KMS-11 (cell line): ENCODE data around the gene CD58.

Source experiments
- H2AFZ ChIP-seq: fragments of 200-600 bp; sonication (generic); 2 replicates; pipeline ENCODE4 v1.6.1; 2016; ENCODE audit warnings: antibody characterized with exemption, mixed run types, low read depth
- H3K27ac ChIP-seq: fragments of 200-600 bp; sonication (generic); 2 replicates; pipeline ENCODE4 v1.6.1; 2016; ENCODE audit warnings: mild to moderate bottlenecking, mixed run types
- H3K27me3 ChIP-seq: fragments of 200-600 bp; sonication (generic); 2 replicates; pipeline ENCODE4 v1.6.1; 2017; ENCODE audit warnings: mild to moderate bottlenecking, low read depth, mixed run types, moderate library complexity; ENCODE audit not compliant: insufficient read depth
- H3K36me3 ChIP-seq: fragments of 200-600 bp; sonication (generic); 2 replicates; pipeline ENCODE4 v1.6.1; 2017; ENCODE audit warnings: mild to moderate bottlenecking, mixed run types; ENCODE audit not compliant: insufficient read depth
- H3K4me1 ChIP-seq: fragments of 200-600 bp; sonication (generic); 2 replicates; pipeline ENCODE4 v1.6.1; 2016; ENCODE audit warnings: mild to moderate bottlenecking, low read depth, mixed run types; ENCODE audit not compliant: poor library complexity, severe bottlenecking
- H3K4me2 ChIP-seq: fragments of 200-600 bp; sonication (generic); 2 replicates; pipeline ENCODE4 v1.7.0; 2016; ENCODE audit warnings: mild to moderate bottlenecking, mixed run types
- H3K4me3 ChIP-seq: fragments of 200-600 bp; sonication (generic); IDR thresholded peaks from 2 replicates; pipeline ENCODE4 v1.6.1; 2017; ENCODE audit warnings: low read depth, low read length, mixed read lengths; ENCODE audit not compliant: insufficient read depth
- H3K79me2 ChIP-seq: fragments of 200-600 bp; sonication (generic); 2 replicates; pipeline ENCODE4 v1.6.1; 2016; ENCODE audit warnings: low read depth, mixed run types; ENCODE audit not compliant: insufficient read depth
- H3K9ac ChIP-seq: fragments of 200-600 bp; sonication (generic); 2 replicates; pipeline ENCODE4 v1.6.1; 2016; ENCODE audit warnings: mild to moderate bottlenecking, mixed run types
- H4K20me1 ChIP-seq: fragments of 200-600 bp; sonication (generic); 2 replicates; pipeline ENCODE4 v1.6.1; 2016; ENCODE audit warnings: mild to moderate bottlenecking, mixed run types; ENCODE audit not compliant: insufficient read depth
- TF ChIP-seq, protein P1 (sequence below): fragments of 200-600 bp; sonication (generic); conservative IDR thresholded peaks from 2 replicates; pipeline ENCODE4 v1.6.1; 2017; ENCODE audit warnings: low read depth, mild to moderate bottlenecking, antibody characterized with exemption, low read length, moderate library complexity, mixed read lengths

Gene CD58

GRCh38 chr1:116471241-116471640 is 99.6 kb downstream of the CD58 start:
- no peak overlapping the region for H3K9ac ChIP-seq

DNA sequence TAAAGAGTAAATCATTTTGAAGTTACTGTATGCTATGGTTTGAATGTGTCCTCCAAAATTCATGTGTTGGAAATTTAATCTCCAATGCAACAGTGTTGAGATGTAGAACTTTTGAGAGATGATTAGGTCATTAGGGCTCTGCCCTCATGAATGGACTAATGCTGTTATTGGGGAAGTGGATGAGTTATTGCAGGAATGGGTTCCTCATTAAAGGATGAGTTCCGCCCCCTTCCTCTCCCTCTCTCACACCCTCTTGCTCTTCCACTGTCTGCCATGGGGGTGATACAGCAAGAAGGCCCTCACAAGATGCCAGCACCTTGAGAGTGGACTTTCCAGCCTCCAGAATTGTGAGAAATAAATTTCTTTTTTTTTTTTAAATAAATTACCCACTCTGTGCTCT is 100.2 kb downstream of the CD58 start:
- H3K27me3 ChIP-seq: no peaks in the 10 kb centered on the region
- H3K79me2 ChIP-seq: no peaks in the 10 kb centered on the region
- no peak overlapping the region for H3K4me2 ChIP-seq
- H3K27ac ChIP-seq: no peak overlapping the region
- no peaks in the 10 kb centered on the region for H4K20me1 ChIP-seq
- H3K36me3 ChIP-seq: no peaks in the 10 kb centered on the region
- no peaks in the 10 kb centered on the region for H3K4me1 ChIP-seq
- no peak overlapping the region for H2AFZ ChIP-seq
- TF ChIP-seq, protein P1, sequence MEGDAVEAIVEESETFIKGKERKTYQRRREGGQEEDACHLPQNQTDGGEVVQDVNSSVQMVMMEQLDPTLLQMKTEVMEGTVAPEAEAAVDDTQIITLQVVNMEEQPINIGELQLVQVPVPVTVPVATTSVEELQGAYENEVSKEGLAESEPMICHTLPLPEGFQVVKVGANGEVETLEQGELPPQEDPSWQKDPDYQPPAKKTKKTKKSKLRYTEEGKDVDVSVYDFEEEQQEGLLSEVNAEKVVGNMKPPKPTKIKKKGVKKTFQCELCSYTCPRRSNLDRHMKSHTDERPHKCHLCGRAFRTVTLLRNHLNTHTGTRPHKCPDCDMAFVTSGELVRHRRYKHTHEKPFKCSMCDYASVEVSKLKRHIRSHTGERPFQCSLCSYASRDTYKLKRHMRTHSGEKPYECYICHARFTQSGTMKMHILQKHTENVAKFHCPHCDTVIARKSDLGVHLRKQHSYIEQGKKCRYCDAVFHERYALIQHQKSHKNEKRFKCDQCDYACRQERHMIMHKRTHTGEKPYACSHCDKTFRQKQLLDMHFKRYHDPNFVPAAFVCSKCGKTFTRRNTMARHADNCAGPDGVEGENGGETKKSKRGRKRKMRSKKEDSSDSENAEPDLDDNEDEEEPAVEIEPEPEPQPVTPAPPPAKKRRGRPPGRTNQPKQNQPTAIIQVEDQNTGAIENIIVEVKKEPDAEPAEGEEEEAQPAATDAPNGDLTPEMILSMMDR: no peak
- no peak overlapping the region for H3K4me3 ChIP-seq
- H3K9ac ChIP-seq: no peak overlapping the region

More at GRCh38 chr1:116471241-116471640, 99.6 kb downstream of the CD58 start:
- H2AFZ ChIP-seq: no peak overlapping the region
- H3K36me3 ChIP-seq: no peaks in the 10 kb centered on the region
- H4K20me1 ChIP-seq: no peaks in the 10 kb centered on the region
- H3K4me1 ChIP-seq: no peaks in the 10 kb centered on the region
- no peak overlapping the region for H3K4me2 ChIP-seq
- TF ChIP-seq, protein P1: no peak
- no peak overlapping the region for H3K27ac ChIP-seq
- no peak overlapping the region for H3K4me3 ChIP-seq
- H3K79me2 ChIP-seq: no peaks in the 10 kb centered on the region
- no peaks in the 10 kb centered on the region for H3K27me3 ChIP-seq

GRCh38 chr1:116466810-116467557 is 103.8 kb downstream of the CD58 start:
- Histone ChIP-seq H3K36me3 (no peaks in the 10 kb centered on the region), H3K9ac (no peak overlapping the region), H3K27ac (no peak overlapping the region), H3K4me3 (no peak overlapping the region), H4K20me1 (no peaks in the 10 kb centered on the region), H2AFZ (no peak overlapping the region), H3K79me2 (no peaks in the 10 kb centered on the region), H3K4me1 (no peaks in the 10 kb centered on the region), H3K4me2 (no peak overlapping the region), H3K27me3 (no peaks in the 10 kb centered on the region)
- TF ChIP-seq, protein P1: no peak

DNA sequence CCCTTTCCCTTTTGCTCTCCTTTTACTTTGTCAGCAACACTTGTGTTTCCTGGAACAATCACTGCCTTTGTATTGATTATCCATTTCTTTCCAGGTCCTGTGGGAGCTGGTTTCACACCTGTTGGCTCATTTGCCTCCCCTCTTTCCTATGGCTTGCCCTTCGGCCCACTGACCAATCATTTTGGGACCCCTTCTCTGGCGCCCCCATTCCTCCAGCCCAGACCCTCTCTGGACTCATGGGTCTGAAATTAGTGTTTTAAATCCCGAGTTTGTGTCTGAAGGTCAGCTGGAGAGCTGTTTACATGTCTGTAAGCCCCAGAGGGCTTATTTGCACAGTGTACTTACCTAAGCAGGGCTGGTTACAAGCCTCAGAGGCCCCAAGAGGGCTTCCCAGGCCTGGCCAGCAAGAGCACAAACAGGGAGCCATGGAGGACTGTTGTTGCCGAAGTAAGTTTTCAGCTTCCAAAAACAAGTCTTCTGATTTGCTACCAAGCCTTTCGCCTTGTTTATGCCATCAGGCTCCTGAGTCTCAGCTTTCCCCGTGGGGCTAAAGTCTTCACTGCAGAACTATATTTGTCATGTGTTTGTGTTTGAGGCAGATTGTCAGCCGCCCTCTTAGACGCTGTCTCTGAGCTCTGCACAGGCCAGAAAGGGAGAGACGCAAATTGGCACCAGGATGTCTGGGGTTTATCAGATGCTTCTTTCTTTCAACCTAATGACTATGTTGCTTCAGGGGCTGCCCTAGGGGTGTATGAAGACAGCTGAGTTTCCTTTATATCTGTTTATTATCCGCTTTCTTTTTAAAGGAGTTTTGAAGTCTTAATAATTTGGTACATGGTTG is 104.8 kb downstream of the CD58 start:
- Histone ChIP-seq H3K27me3 (no peaks in the 10 kb centered on the region), H4K20me1 (no peaks in the 10 kb centered on the region), H3K9ac (no peak overlapping the region), H3K4me1 (no peaks in the 10 kb centered on the region), H2AFZ (no peak overlapping the region), H3K36me3 (no peaks in the 10 kb centered on the region), H3K4me3 (no peak overlapping the region), H3K27ac (no peak overlapping the region), H3K4me2 (no peak overlapping the region), H3K79me2 (no peaks in the 10 kb centered on the region)
- TF ChIP-seq, protein P1: no peak
